ENCODE measurements around the gene SPOCK2. TPM values are rescaled to one million over a fixed set of nuclear protein-coding genes. Genes with fewer than 3 reads are reported as not detected.

Gene SPOCK2
- total RNA-seq, 1 experiment from 2014 or later = 1.1 TPM

DNA sequence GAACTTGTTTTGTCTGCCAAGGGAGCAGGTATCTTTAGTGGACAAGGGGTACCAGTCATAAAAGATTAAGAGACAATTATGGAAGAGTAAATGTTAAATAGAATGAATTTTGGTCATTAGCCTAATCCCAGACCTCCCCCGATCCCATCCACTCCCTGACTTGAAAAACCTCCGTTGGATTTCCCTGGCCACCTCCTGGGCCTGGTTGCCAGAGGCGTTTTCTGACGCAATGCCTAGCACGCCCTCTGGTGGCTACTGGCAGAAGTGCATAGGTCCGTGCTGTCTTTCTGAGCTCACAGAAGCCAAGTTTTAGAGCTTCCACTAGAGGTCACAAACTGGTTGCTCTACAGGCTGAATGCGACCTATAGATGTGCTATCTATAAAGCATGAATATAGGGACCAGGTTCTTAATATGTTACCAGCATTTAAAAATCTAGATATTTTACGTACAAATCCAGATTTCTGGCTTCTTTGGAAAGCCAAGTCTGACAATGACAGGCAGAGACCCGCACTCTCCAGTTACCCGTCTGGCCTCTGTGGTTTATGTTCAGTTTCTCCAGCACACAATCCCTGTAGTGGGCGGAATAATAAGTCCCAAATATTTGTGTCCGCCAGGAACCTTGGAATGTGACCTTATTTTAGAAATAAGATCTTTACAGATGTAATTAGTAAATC is 39.8 kb downstream of the SPOCK2 start (continued):
- TF ChIP-seq EGR1 (IDR thresholded peaks at IDR 0.05; ENCODE audit: low read depth) (no peak), POLR2A (IDR thresholded peaks at IDR 0.05; ENCODE audit: borderline replicate concordance, extremely low read depth, insufficient read depth, insufficient read length) (no peak), FOSL1 (IDR thresholded peaks at IDR 0.05; ENCODE audit: low read depth) (no peak), ZFX (IDR thresholded peaks at IDR 0.05) (no peak), EZH2 (IDR thresholded peaks at IDR 0.05) (no peak)

DNA sequence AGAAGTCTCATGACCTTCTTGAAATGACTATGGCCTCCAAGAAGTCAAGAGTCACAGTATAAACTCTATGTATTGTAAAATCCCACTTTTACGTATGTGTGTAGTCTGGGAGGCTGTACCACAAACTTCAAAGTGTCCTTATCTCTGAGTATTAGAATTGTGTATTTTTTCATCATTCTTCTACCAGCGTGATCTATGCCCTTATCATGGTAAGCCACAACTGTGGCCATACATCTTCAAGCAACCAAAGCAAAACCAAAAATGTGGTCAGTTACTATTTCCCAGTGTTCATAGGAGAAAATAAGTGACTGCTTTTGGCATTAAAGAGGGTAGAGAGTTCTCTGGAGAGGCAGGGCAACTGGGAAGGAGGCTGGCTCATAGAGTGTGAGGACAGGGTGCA is 42.8 kb downstream of the SPOCK2 start:
- TF ChIP-seq RAD21 (IDR thresholded peaks at IDR 0.05; ENCODE audit: low read depth) (no peak), ZFX (IDR thresholded peaks at IDR 0.05) (no peak), POLR2AphosphoS5 (IDR thresholded peaks at IDR 0.05; ENCODE audit: low read depth, low read length) (no peak), TCF7L2 (IDR thresholded peaks at IDR 0.05; ENCODE audit: borderline replicate concordance, extremely low read depth, insufficient read depth, insufficient read length) (no peak), ZNF274 (IDR thresholded peaks at IDR 0.05; ENCODE audit: low read depth, low read length) (no peak), SRF (IDR thresholded peaks at IDR 0.05; ENCODE audit: low read depth) (no peak), EZH2phosphoT487 (IDR thresholded peaks at IDR 0.05; ENCODE audit: borderline replicate concordance) (no peak), POLR2A (IDR thresholded peaks at IDR 0.05; ENCODE audit: borderline replicate concordance, extremely low read depth, insufficient read depth, insufficient read length) (no peak), ELF1 (IDR thresholded peaks at IDR 0.05; ENCODE audit: borderline replicate concordance, low read depth) (no peak), CBX3 (IDR thresholded peaks at IDR 0.05; ENCODE audit: low read depth) (no peak), CEBPB (IDR thresholded peaks at IDR 0.05; ENCODE audit: low read depth) (no peak), EZH2 (IDR thresholded peaks at IDR 0.05) (no peak), JUND (IDR thresholded peaks at IDR 0.05) (no peak), YY1 (IDR thresholded peaks at IDR 0.05; ENCODE audit: extremely low read depth, insufficient replicate concordance, low read depth, low read length) (no peak), SP1 (IDR thresholded peaks at IDR 0.05; ENCODE audit: low read depth) (no peak)
- TF ChIP-seq, protein P1, sequence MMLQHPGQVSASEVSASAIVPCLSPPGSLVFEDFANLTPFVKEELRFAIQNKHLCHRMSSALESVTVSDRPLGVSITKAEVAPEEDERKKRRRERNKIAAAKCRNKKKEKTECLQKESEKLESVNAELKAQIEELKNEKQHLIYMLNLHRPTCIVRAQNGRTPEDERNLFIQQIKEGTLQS (IDR thresholded peaks at IDR 0.05) = no peak
- TF ChIP-seq, protein P2, sequence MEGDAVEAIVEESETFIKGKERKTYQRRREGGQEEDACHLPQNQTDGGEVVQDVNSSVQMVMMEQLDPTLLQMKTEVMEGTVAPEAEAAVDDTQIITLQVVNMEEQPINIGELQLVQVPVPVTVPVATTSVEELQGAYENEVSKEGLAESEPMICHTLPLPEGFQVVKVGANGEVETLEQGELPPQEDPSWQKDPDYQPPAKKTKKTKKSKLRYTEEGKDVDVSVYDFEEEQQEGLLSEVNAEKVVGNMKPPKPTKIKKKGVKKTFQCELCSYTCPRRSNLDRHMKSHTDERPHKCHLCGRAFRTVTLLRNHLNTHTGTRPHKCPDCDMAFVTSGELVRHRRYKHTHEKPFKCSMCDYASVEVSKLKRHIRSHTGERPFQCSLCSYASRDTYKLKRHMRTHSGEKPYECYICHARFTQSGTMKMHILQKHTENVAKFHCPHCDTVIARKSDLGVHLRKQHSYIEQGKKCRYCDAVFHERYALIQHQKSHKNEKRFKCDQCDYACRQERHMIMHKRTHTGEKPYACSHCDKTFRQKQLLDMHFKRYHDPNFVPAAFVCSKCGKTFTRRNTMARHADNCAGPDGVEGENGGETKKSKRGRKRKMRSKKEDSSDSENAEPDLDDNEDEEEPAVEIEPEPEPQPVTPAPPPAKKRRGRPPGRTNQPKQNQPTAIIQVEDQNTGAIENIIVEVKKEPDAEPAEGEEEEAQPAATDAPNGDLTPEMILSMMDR (IDR thresholded peaks at IDR 0.05 in 2 of 3, conservative IDR thresholded peaks at IDR 0.05 in 1 of 3; ENCODE audit: borderline replicate concordance in 1 of 3, insufficient read depth in 1 of 3, low read depth in 2 of 3, low read length in 2 of 3) = no peak
- TF ChIP-seq, protein P3, sequence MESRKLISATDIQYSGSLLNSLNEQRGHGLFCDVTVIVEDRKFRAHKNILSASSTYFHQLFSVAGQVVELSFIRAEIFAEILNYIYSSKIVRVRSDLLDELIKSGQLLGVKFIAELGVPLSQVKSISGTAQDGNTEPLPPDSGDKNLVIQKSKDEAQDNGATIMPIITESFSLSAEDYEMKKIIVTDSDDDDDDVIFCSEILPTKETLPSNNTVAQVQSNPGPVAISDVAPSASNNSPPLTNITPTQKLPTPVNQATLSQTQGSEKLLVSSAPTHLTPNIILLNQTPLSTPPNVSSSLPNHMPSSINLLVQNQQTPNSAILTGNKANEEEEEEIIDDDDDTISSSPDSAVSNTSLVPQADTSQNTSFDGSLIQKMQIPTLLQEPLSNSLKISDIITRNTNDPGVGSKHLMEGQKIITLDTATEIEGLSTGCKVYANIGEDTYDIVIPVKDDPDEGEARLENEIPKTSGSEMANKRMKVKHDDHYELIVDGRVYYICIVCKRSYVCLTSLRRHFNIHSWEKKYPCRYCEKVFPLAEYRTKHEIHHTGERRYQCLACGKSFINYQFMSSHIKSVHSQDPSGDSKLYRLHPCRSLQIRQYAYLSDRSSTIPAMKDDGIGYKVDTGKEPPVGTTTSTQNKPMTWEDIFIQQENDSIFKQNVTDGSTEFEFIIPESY (IDR thresholded peaks at IDR 0.05; ENCODE audit: extremely low read depth, insufficient replicate concordance, low read length) = no peak
- DNase-seq (ENCODE audit: low read depth, low spot score) (no peak), ATAC-seq (no peak)
- intact Hi-C loops (cut with micrococcal nuclease) = loop anchor here (5.0 kb wide), 3 partner anchors 128 to 733 kb away; no protein-coding TSS in a partner anchor
- Histone ChIP-seq H3K79me2 (ENCODE audit: insufficient read depth, low read length) (no peaks in the 10 kb centered on the region), H3K9me3 (ENCODE audit: control insufficient read depth in 1 of 2, insufficient read depth in 1 of 2, low read depth in 1 of 2, low read length in 2 of 2) (peaks cover 0 to 6% of the 10 kb centered on the region in 2 experiments; a peak in 1 of 4 replicates), H3K4me1 (ENCODE audit: control insufficient read depth in 1 of 2, insufficient read depth in 2 of 2, low read length in 2 of 2) (peaks cover 0 to 4% of the 10 kb centered on the region in 2 experiments; a peak in 1 of 4 replicates), H3K9ac (ENCODE audit: low read length) (no peak overlapping the region), H3K4me2 (ENCODE audit: low read length) (no peak overlapping the region), H3K27me3 (ENCODE audit: insufficient read depth, low read length) (no peaks in the 10 kb centered on the region), H2AFZ (ENCODE audit: low read depth, low read length, poor library complexity, severe bottlenecking) (no peak overlapping the region), H3K4me3 (replicated peaks in 1 of 2; ENCODE audit: low read depth in 1 of 2, low read length in 2 of 2) (no peak overlapping the region), H4K20me1 (ENCODE audit: insufficient read depth) (no peaks in the 10 kb centered on the region), H3K9me2 (ENCODE audit: insufficient read depth) (no peaks in the 10 kb centered on the region), H3K27ac (ENCODE audit: low read depth, low read length) (no peak overlapping the region), H3K36me3 (ENCODE audit: control insufficient read depth in 1 of 2, insufficient read depth in 2 of 2, low read length in 2 of 2) (no peaks in the 10 kb centered on the region)
- RAD21 ChIA-PET (ENCODE audit: low non-redundant PET in 1 of 2, low total read pairs in 2 of 2, uncharacterized antibody in 2 of 2, unreplicated experiment in 2 of 2) = no interaction called here
- CTCF ChIA-PET = interaction anchor here (3.4 kb wide), 1 partner anchor 89 kb away, joined by 15 read pairs; no protein-coding TSS in a partner anchor
- BruUV-seq (replicated peaks) = no TSS peak
- POLR2A ChIA-PET = no interaction called here
